SK-N-SH treated with all-trans-retinoic acid at 6 μM for 48 hours (cell line): Measurements from ENCODE around the gene CDIPT.

Experiments
- CSDC2 ChIP-seq: fragments of 250-450 bp; sonication (Bioruptor Pico); IDR thresholded peaks from 2 replicates; pipeline ENCODE4 v1.5.0; 2020; ENCODE audit warnings: mild to moderate bottlenecking, moderate library complexity
- ESRRG ChIP-seq: fragments of 250-450 bp; sonication (Bioruptor Pico); IDR thresholded peaks from 2 replicates; pipeline ENCODE4 v1.6.1; 2021; ENCODE audit warnings: mild to moderate bottlenecking
- ISL1 ChIP-seq: fragments of 250-450 bp; sonication (Bioruptor Pico); IDR thresholded peaks from 2 replicates; pipeline ENCODE4 v2.1.2; 2022; ENCODE audit warnings: mild to moderate bottlenecking, moderate library complexity
- OSR1 ChIP-seq: fragments of 250-450 bp; sonication (Bioruptor Pico); IDR thresholded peaks from 2 replicates; pipeline ENCODE4 v1.8.0; 2022; ENCODE audit warnings: moderate library complexity, mild to moderate bottlenecking, inconsistent platforms
- PPARA ChIP-seq: fragments of 250-450 bp; sonication (Bioruptor Pico); IDR thresholded peaks from 2 replicates; pipeline ENCODE4 v1.5.0; 2020; ENCODE audit warnings: mild to moderate bottlenecking, borderline replicate concordance
- RARB ChIP-seq: fragments of 250-450 bp; sonication (Bioruptor Pico); IDR thresholded peaks from 2 replicates; pipeline ENCODE4 v1.8.0; 2021; ENCODE audit warnings: mild to moderate bottlenecking, moderate library complexity
- ZFP30 ChIP-seq: fragments of 450-650 bp; formaldehyde crosslinking; IDR thresholded peaks from 2 replicates; pipeline ENCODE4 v1.5.0; 2022; ENCODE audit warnings: mild to moderate bottlenecking, moderate library complexity
- ZNF565 ChIP-seq: fragments of 450-650 bp; formaldehyde crosslinking; conservative IDR thresholded peaks from 2 replicates; pipeline ENCODE4 v1.5.0; 2020; ENCODE audit warnings: low read depth, mild to moderate bottlenecking, moderate library complexity
- TF ChIP-seq, protein P1 (sequence below): fragments of 250-450 bp; sonication (Bioruptor Pico); IDR thresholded peaks from 2 replicates; pipeline ENCODE4 v1.8.0; 2020; ENCODE audit warnings: mild to moderate bottlenecking, moderate library complexity, borderline replicate concordance
- TF ChIP-seq, protein P2 (sequence below): fragments of 250-450 bp; sonication (Bioruptor Pico); IDR thresholded peaks from 2 replicates; pipeline ENCODE4 v1.5.1; 2020; ENCODE audit warnings: low read depth, mild to moderate bottlenecking, moderate library complexity
- TF ChIP-seq, protein P3 (sequence below): fragments of 250-450 bp; sonication (Bioruptor Pico); IDR thresholded peaks from 2 replicates; pipeline ENCODE4 v1.8.0; 2021; ENCODE audit warnings: low read depth, mild to moderate bottlenecking, moderate library complexity, borderline replicate concordance

DNA sequence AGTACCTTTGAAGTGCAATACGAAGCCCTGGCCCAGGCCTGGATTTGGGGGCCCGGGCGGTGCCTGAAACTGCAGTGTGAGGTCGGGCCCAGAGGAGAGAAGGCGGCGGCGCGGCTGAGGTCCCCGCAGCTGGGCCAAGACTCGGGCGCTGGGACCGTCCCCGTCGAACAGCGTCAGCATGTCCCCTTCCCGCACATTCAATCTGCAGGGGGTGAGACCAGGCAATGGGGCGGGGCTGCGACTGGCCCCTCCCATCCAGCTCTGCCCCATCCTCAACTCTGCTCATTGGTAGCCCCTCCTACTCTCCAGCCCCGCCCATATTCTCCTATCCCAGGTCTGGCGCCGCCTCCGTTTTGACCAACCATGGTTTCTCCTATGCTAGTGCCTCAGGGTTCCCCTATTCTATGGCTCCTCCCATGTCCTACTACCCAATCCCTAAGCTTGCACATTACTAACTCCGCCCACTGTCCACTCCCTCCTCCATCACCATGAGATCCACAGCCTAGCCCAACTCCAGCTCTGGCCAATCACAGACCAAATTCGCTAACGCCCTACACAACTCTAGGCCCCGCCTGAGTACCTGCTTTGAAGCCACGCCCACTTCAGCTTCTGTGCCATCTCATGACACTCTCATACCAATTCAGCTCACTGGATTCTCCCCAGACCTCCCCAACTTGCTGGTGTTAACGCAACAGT is 14.4 kb upstream of the CDIPT start:
- TF ChIP-seq, protein P1, sequence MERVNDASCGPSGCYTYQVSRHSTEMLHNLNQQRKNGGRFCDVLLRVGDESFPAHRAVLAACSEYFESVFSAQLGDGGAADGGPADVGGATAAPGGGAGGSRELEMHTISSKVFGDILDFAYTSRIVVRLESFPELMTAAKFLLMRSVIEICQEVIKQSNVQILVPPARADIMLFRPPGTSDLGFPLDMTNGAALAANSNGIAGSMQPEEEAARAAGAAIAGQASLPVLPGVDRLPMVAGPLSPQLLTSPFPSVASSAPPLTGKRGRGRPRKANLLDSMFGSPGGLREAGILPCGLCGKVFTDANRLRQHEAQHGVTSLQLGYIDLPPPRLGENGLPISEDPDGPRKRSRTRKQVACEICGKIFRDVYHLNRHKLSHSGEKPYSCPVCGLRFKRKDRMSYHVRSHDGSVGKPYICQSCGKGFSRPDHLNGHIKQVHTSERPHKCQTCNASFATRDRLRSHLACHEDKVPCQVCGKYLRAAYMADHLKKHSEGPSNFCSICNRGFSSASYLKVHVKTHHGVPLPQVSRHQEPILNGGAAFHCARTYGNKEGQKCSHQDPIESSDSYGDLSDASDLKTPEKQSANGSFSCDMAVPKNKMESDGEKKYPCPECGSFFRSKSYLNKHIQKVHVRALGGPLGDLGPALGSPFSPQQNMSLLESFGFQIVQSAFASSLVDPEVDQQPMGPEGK: no peak
- TF ChIP-seq, protein P2, sequence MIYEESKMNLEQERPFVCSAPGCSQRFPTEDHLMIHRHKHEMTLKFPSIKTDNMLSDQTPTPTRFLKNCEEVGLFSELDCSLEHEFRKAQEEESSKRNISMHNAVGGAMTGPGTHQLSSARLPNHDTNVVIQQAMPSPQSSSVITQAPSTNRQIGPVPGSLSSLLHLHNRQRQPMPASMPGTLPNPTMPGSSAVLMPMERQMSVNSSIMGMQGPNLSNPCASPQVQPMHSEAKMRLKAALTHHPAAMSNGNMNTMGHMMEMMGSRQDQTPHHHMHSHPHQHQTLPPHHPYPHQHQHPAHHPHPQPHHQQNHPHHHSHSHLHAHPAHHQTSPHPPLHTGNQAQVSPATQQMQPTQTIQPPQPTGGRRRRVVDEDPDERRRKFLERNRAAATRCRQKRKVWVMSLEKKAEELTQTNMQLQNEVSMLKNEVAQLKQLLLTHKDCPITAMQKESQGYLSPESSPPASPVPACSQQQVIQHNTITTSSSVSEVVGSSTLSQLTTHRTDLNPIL (CRISPR knock-in tag): no peak
- no peak for TF ChIP-seq OSR1 (CRISPR knock-in tag)
- no peak for TF ChIP-seq RARB (CRISPR knock-in tag)
- TF ChIP-seq ZFP30 (CRISPR knock-in tag): no peak
- no peak for TF ChIP-seq CSDC2
- TF ChIP-seq ISL1 (CRISPR knock-in tag): no peak
- no peak for TF ChIP-seq ZNF565 (CRISPR knock-in tag)
- TF ChIP-seq, protein P3, sequence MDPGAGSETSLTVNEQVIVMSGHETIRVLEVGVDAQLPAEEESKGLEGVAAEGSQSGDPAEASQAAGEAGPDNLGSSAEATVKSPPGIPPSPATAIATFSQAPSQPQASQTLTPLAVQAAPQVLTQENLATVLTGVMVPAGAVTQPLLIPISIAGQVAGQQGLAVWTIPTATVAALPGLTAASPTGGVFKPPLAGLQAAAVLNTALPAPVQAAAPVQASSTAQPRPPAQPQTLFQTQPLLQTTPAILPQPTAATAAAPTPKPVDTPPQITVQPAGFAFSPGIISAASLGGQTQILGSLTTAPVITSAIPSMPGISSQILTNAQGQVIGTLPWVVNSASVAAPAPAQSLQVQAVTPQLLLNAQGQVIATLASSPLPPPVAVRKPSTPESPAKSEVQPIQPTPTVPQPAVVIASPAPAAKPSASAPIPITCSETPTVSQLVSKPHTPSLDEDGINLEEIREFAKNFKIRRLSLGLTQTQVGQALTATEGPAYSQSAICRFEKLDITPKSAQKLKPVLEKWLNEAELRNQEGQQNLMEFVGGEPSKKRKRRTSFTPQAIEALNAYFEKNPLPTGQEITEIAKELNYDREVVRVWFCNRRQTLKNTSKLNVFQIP (CRISPR knock-in tag): no peak
- no peak for TF ChIP-seq ESRRG (CRISPR knock-in tag)
- TF ChIP-seq PPARA (CRISPR knock-in tag): no peak
